Muscle layer of colon (tissue), 2 donors: ENCODE data around the gene KRT16.
"Not testable (repeated sequence)": the region's sequence is repeated elsewhere in the genome, so short reads cannot be mapped to it uniquely, and the experiment has no call there.

Experiments used
- H3K27ac ChIP-seq: one replicate; pipeline ENCODE4 v1.7.0; 2013; ENCODE audit warnings: low read depth, mild to moderate bottlenecking, low read length, moderate library complexity
- H3K27me3 ChIP-seq, 2 donors: one replicate each; pipeline ENCODE4 v1.7.0; 2013; ENCODE audit warnings: low read length in 2 of 2, mild to moderate bottlenecking in 2 of 2; ENCODE audit not compliant: insufficient read depth in 2 of 2, control insufficient read depth in 1 of 2
- H3K36me3 ChIP-seq: one replicate; pipeline ENCODE4 v1.7.0; 2013; ENCODE audit warnings: mild to moderate bottlenecking, low read length; ENCODE audit not compliant: insufficient read depth
- H3K4me1 ChIP-seq: one replicate; pipeline ENCODE4 v1.7.0; 2013; ENCODE audit warnings: mild to moderate bottlenecking, low read length; ENCODE audit not compliant: insufficient read depth
- H3K4me3 ChIP-seq, 2 donors: one replicate each; pipeline ENCODE4 v1.7.0; 2013; ENCODE audit warnings: low read length in 2 of 2, low read depth in 1 of 2, mild to moderate bottlenecking in 1 of 2, moderate library complexity in 1 of 2
- H3K9ac ChIP-seq: one replicate; pipeline ENCODE4 v1.7.0; 2013; ENCODE audit warnings: low read length
- H3K9me3 ChIP-seq: one replicate; pipeline ENCODE4 v1.7.0; 2013; ENCODE audit warnings: mild to moderate bottlenecking, low read length
- donor health status: abdominal sarcoma.
- donor health status: Adenocarcinoma of cecum.

KRT16 gene

DNA sequence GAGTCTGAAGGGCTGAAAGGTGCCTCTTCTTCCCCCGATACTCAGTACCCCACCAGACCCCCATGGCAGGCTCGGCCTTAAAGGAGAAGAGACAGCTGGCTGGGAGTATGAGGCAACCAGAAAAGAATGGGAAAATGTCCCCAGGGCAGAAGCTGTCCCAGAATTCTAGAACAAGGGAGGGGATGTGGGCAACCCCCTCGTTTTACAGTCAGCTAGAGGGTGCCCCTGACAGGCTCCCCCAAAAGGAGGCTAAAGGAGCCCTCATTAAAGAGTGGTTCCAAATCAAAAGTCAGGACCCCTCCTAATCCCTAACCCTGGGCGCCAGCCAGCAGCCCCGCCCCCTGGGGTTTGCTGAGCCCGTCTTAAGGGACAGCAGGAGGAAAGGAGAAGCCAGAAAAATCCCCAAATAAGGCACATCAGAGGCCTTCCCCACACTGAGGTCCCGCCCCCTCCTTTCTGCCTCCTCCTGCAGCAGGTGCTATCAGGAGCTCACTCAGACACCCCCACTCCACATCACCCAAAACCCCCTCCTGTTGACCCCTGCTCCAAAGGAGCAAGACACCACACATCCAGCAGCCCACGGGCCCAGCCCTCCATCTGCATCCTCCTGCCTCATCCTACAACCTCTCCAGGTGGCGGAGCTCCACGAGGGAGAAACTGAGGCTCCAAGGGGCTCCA, 10.8 kb upstream of the KRT16 start:
- H3K27ac ChIP-seq, H3K9ac ChIP-seq, H3K9me3 ChIP-seq, H3K36me3 ChIP-seq, H3K4me3 ChIP-seq, H3K27me3 ChIP-seq, H3K4me1 ChIP-seq: not testable (repeated sequence)

- H3K36me3 ChIP-seq, H3K4me3 ChIP-seq, H3K27me3 ChIP-seq, H3K9me3 ChIP-seq, H3K4me1 ChIP-seq, H3K9ac ChIP-seq, H3K27ac ChIP-seq: not testable (repeated sequence)
Observed at GRCh38 chr17:41622340-41623183, 10.0 kb upstream of the KRT16 start.

DNA sequence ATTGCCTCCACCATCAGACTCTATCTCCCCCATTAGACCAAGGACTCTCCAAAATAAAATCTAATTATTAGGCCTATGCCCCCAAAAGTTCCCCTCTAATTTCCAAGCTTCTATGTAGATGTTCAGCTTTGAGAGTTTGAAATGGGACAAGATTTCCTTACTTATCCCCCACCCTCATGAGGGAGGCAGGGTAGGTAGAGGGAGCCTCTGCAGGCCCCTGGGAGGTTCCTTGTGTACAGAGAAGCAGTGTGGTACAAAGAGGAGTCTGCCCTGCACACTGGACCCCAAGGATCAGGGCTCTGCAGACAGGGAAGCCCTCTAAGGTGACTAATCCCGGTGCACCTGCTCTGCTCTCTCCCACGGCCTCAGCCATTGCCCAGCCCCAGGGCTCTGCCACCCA, 9.3 kb upstream of the KRT16 start:
- H3K4me3 ChIP-seq: no peak overlapping the region
- H3K9ac ChIP-seq: no peak overlapping the region
- no peaks in the 10 kb centered on the region for H3K9me3 ChIP-seq
- H3K27me3 ChIP-seq: no peaks in the 10 kb centered on the region
- H3K4me1 ChIP-seq: no peaks in the 10 kb centered on the region
- no peak overlapping the region for H3K27ac ChIP-seq
- no peaks in the 10 kb centered on the region for H3K36me3 ChIP-seq

DNA sequence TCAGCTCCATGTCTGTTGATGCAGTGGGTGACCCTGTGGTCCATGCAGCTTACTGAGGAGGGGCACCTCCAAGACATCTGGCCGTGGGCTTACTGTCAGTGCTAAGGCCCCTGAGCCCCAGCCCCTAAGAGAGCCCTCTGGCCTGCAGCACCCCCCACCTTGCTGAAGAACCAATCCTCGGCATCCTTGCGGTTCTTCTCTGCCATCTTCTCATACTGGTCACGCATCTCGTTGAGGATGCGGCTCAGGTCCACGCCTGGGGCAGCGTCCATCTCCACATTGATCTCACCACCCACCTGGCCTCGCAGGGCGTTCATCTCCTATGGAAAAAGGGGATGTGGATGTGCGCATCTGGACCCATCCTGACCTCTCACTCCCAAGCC, 8.9 kb upstream of the KRT16 start:
- not testable (repeated sequence) for H3K9me3 ChIP-seq, H3K36me3 ChIP-seq, H3K4me3 ChIP-seq, H3K27ac ChIP-seq, H3K9ac ChIP-seq, H3K4me1 ChIP-seq, H3K27me3 ChIP-seq

DNA sequence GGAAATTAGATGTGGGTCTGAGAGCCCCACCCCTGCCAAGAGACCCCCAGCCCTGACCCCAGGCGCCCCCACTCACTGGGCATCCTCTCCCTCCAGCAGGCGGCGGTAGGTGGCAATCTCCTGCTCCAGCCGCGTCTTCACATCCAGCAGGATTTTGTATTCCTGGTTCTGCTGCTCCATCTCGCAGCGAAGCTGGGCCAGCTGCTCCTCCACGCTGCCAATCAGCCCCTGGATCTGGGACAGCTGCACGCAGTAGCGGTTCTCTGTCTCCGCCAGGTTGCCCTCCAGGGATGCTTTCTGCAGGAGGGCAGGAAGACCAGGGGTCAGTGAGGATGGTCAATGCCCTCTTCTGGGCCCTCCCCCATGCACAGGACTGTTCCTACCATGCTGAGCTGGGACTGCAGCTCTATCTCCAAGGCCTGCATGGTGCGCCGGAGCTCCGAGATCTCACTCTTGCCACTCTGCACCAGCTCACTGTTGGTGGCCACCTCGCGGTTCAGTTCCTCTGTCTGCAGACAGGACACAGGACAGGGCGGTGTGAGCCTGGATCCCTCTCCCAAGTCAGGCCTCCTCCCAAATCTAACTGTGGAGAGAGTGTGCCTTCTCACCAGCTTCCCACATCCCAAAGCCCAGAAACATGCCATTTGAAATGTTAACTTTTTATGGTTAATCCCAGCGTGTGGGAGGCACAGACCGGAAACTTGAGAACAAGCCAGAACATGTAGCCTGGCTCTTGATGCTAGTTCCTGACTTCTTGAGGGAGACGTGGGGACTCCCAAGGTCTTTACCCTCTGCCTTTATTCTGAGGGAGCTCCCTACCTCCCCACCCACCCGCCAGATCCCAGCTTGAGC, 8.2 kb upstream of the KRT16 start:
- Histone ChIP-seq H3K27ac (no peak overlapping the region), H3K36me3 (no peaks in the 10 kb centered on the region), H3K9ac (no peak overlapping the region), H3K27me3 (no peaks in the 10 kb centered on the region), H3K9me3 (no peaks in the 10 kb centered on the region), H3K4me1 (no peaks in the 10 kb centered on the region), H3K4me3 (no peak overlapping the region)

GRCh38 chr17:41619927-41620582, 7.5 kb upstream of the KRT16 start:
- not testable (repeated sequence) for H3K4me3 ChIP-seq, H3K9me3 ChIP-seq, H3K27me3 ChIP-seq, H3K36me3 ChIP-seq, H3K4me1 ChIP-seq, H3K27ac ChIP-seq, H3K9ac ChIP-seq

- no peaks in the 10 kb centered on the region for H3K9me3 ChIP-seq
- H3K27me3 ChIP-seq: no peaks in the 10 kb centered on the region
- no peak overlapping the region for H3K9ac ChIP-seq
- H3K4me3 ChIP-seq: no peak overlapping the region
- H3K36me3 ChIP-seq: no peaks in the 10 kb centered on the region
- no peak overlapping the region for H3K27ac ChIP-seq
- no peaks in the 10 kb centered on the region for H3K4me1 ChIP-seq
Observed at GRCh38 chr17:41619036-41619926, 6.7 kb upstream of the KRT16 start.

- Histone ChIP-seq H3K27me3 (peaks cover 0 to 5% of the 10 kb centered on the region in 2 donors), H3K36me3 (no peaks in the 10 kb centered on the region), H3K9ac (no peak overlapping the region), H3K4me3 (no peak overlapping the region), H3K4me1 (no peaks in the 10 kb centered on the region), H3K9me3 (no peaks in the 10 kb centered on the region), H3K27ac (no peak overlapping the region)
Observed at GRCh38 chr17:41618341-41619035, 5.9 kb upstream of the KRT16 start.

- Histone ChIP-seq H3K9ac (no peak overlapping the region), H3K9me3 (no peaks in the 10 kb centered on the region), H3K36me3 (no peaks in the 10 kb centered on the region), H3K4me1 (no peaks in the 10 kb centered on the region), H3K27me3 (peaks cover 0 to 5% of the 10 kb centered on the region in 2 donors), H3K27ac (no peak overlapping the region), H3K4me3 (no peak overlapping the region)
Observed at GRCh38 chr17:41617698-41618097, 5.1 kb upstream of the KRT16 start.

GRCh38 chr17:41617136-41617535, 4.6 kb upstream of the KRT16 start:
- H3K4me3 ChIP-seq: no peak overlapping the region
- no peak overlapping the region for H3K9ac ChIP-seq
- H3K9me3 ChIP-seq: no peaks in the 10 kb centered on the region
- no peaks in the 10 kb centered on the region for H3K36me3 ChIP-seq
- peaks cover 0 to 5% of the 10 kb centered on the region in 2 donors for H3K27me3 ChIP-seq
- H3K27ac ChIP-seq: no peak overlapping the region
- no peaks in the 10 kb centered on the region for H3K4me1 ChIP-seq
